ENCODE data around the gene BPTF. TPM values are rescaled to one million over a fixed set of nuclear protein-coding genes. Genes with fewer than 3 reads are reported as not detected.
"Not testable (repeated sequence)": the region's sequence is repeated elsewhere in the genome, so short reads cannot be mapped to it uniquely, and the experiment has no call there.

BPTF gene
- total RNA-seq, 2 experiments from 2014 or later = 117 to 125 TPM

- Histone ChIP-seq H3K9me3 (ENCODE audit: control insufficient read depth in 1 of 2, insufficient read depth in 1 of 2, low read length in 2 of 2) (no peaks in the 10 kb centered on the region), H3K4me3 (ENCODE audit: low read length) (no peak overlapping the region), H3K36me3 (ENCODE audit: insufficient read depth, low read length) (peaks cover 47% of the 10 kb centered on the region), H3K27ac (ENCODE audit: low read depth in 1 of 2, low read length in 2 of 2) (no peak overlapping the region), H3K27me3 (ENCODE audit: control insufficient read depth in 1 of 2, insufficient read depth in 2 of 2, low read length in 2 of 2) (no peaks in the 10 kb centered on the region), H3K4me1 (ENCODE audit: insufficient read depth, low read length) (no peaks in the 10 kb centered on the region)
- TF ChIP-seq, protein P1, sequence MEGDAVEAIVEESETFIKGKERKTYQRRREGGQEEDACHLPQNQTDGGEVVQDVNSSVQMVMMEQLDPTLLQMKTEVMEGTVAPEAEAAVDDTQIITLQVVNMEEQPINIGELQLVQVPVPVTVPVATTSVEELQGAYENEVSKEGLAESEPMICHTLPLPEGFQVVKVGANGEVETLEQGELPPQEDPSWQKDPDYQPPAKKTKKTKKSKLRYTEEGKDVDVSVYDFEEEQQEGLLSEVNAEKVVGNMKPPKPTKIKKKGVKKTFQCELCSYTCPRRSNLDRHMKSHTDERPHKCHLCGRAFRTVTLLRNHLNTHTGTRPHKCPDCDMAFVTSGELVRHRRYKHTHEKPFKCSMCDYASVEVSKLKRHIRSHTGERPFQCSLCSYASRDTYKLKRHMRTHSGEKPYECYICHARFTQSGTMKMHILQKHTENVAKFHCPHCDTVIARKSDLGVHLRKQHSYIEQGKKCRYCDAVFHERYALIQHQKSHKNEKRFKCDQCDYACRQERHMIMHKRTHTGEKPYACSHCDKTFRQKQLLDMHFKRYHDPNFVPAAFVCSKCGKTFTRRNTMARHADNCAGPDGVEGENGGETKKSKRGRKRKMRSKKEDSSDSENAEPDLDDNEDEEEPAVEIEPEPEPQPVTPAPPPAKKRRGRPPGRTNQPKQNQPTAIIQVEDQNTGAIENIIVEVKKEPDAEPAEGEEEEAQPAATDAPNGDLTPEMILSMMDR (IDR thresholded peaks at IDR 0.05) = no peak
- Mint-ChIP-seq H3K4me3 (no peak overlapping the region), H3K4me1 (ENCODE audit: low read depth) (no peaks in the 10 kb centered on the region), H3K27ac (no peak overlapping the region), H3K9me3 (no peaks in the 10 kb centered on the region), H3K36me3 (ENCODE audit: low read depth) (peaks cover 48% of the 10 kb centered on the region), H3K27me3 (no peaks in the 10 kb centered on the region)
- POLR2A ChIA-PET = no interaction called here
- CTCF ChIA-PET = no interaction called here
- no peak for DNase-seq
- ATAC-seq (ENCODE audit: poor library complexity) = no peak
- intact Hi-C loops (cut with DNase I, micrococcal nuclease) = no loop called here
Measured at GRCh38 chr17:67974598-67975066, 149.3 kb downstream of the BPTF start.

- H3K4me1 Mint-ChIP-seq (ENCODE audit: low read depth); H3K27ac Mint-ChIP-seq; ATAC-seq (ENCODE audit: poor library complexity); CTCF ChIA-PET; POLR2A ChIA-PET; H3K4me3 ChIP-seq (ENCODE audit: low read length); intact Hi-C loops (cut with DNase I, micrococcal nuclease); H3K27me3 ChIP-seq (ENCODE audit: control insufficient read depth in 1 of 2, insufficient read depth in 2 of 2, low read length in 2 of 2); H3K27me3 Mint-ChIP-seq; H3K4me3 Mint-ChIP-seq; H3K27ac ChIP-seq (ENCODE audit: low read depth in 1 of 2, low read length in 2 of 2); H3K9me3 Mint-ChIP-seq; H3K4me1 ChIP-seq (ENCODE audit: insufficient read depth, low read length); H3K9me3 ChIP-seq (ENCODE audit: control insufficient read depth in 1 of 2, insufficient read depth in 1 of 2, low read length in 2 of 2); DNase-seq: not testable (repeated sequence)
- peaks cover 65% of the 10 kb centered on the region for H3K36me3 Mint-ChIP-seq (ENCODE audit: low read depth)
- H3K36me3 ChIP-seq (ENCODE audit: insufficient read depth, low read length) = peaks cover 52% of the 10 kb centered on the region
Measured at GRCh38 chr17:67976306-67976705, 151.0 kb downstream of the BPTF start.

- Mint-ChIP-seq H3K36me3 (ENCODE audit: low read depth) (peaks cover 51% of the 10 kb centered on the region), H3K4me3 (no peak overlapping the region), H3K27me3 (no peaks in the 10 kb centered on the region), H3K27ac (no peak overlapping the region), H3K4me1 (ENCODE audit: low read depth) (no peaks in the 10 kb centered on the region), H3K9me3 (no peaks in the 10 kb centered on the region)
- no peak overlapping the region for H3K4me3 ChIP-seq (ENCODE audit: low read length)
- H3K27ac ChIP-seq (ENCODE audit: low read depth in 1 of 2, low read length in 2 of 2) = no peak overlapping the region
- ChIA-PET POLR2A (no interaction called here), CTCF (no interaction called here)
- H3K36me3 ChIP-seq (ENCODE audit: insufficient read depth, low read length) = peaks cover 35% of the 10 kb centered on the region
- DNase-seq (no peak), ATAC-seq (ENCODE audit: poor library complexity) (no peak)
- TF ChIP-seq, protein P1 (IDR thresholded peaks at IDR 0.05) = no peak
- H3K4me1 ChIP-seq (ENCODE audit: insufficient read depth, low read length) = no peaks in the 10 kb centered on the region
- intact Hi-C loops (cut with DNase I, micrococcal nuclease) = no loop called here
- no peaks in the 10 kb centered on the region for H3K27me3 ChIP-seq (ENCODE audit: control insufficient read depth in 1 of 2, insufficient read depth in 2 of 2, low read length in 2 of 2)
- H3K9me3 ChIP-seq (ENCODE audit: control insufficient read depth in 1 of 2, insufficient read depth in 1 of 2, low read length in 2 of 2) = no peaks in the 10 kb centered on the region
Measured at GRCh38 chr17:67980456-67980855, 155.2 kb downstream of the BPTF start.

DNA sequence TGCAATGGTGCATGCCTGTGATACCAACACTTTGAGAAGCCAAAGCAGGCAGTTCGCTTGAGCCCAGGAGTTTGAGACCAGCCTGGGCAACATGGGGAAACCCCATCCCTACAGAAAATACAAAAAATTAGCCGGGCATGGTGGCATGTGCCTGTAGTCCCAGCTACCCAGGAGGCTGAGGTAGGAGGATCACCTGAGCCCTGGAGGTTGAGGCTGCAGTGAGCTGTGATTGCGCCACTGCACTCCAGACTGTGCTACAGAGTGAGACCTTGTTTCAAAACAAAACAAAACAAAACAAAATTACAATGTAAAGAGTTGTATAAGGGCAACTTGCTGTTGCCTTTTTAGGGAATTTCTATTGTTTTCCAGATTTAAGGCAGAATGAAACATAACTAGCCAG lies 155.6 kb downstream of the BPTF start:
- CTCF ChIA-PET; H3K4me3 Mint-ChIP-seq; H3K9me3 Mint-ChIP-seq; H3K27ac Mint-ChIP-seq; ATAC-seq (ENCODE audit: poor library complexity); H3K4me1 ChIP-seq (ENCODE audit: insufficient read depth, low read length); H3K27me3 Mint-ChIP-seq; H3K27me3 ChIP-seq (ENCODE audit: control insufficient read depth in 1 of 2, insufficient read depth in 2 of 2, low read length in 2 of 2); H3K4me1 Mint-ChIP-seq (ENCODE audit: low read depth); intact Hi-C loops (cut with DNase I, micrococcal nuclease); POLR2A ChIA-PET; H3K4me3 ChIP-seq (ENCODE audit: low read length); H3K27ac ChIP-seq (ENCODE audit: low read depth in 1 of 2, low read length in 2 of 2); H3K9me3 ChIP-seq (ENCODE audit: control insufficient read depth in 1 of 2, insufficient read depth in 1 of 2, low read length in 2 of 2); DNase-seq: not testable (repeated sequence)
- H3K36me3 ChIP-seq (ENCODE audit: insufficient read depth, low read length) = peaks cover 35% of the 10 kb centered on the region
- peaks cover 46% of the 10 kb centered on the region for H3K36me3 Mint-ChIP-seq (ENCODE audit: low read depth)

All from CD4-positive, alpha-beta T cell (primary cell).